ENCODE data around the gene CACNG1. TPM values are rescaled to one million over a fixed set of nuclear protein-coding genes. Genes with fewer than 3 reads are reported as not detected.
"Not testable (repeated sequence)": the region's sequence is repeated elsewhere in the genome, so short reads cannot be mapped to it uniquely, and the experiment has no call there.

Gene CACNG1
- total RNA-seq, 1 experiment from 2014 or later, result not detected

- BruUV-seq (replicated peaks), result no TSS peak
- H3K4me1 ChIP-seq (ENCODE audit: insufficient read depth, low read length, poor library complexity, severe bottlenecking), result no peaks in the 10 kb centered on the region
- H3K9me3 ChIP-seq (ENCODE audit: low read depth, low read length, poor library complexity, severe bottlenecking), result no peaks in the 10 kb centered on the region
- DNase-seq (ENCODE audit: low spot score), result no peak
- no peaks in the 10 kb centered on the region for H3K27me3 ChIP-seq (replicated peaks; ENCODE audit: insufficient read depth, low read depth, low read length, poor library complexity)
- H3K27ac ChIP-seq (ENCODE audit: low read depth, low read length, poor library complexity, severe bottlenecking), result no peak overlapping the region
- no peak overlapping the region for H3K4me3 ChIP-seq (ENCODE audit: low read depth, low read length, poor library complexity, severe bottlenecking)
- intact Hi-C loops (cut with micrococcal nuclease; ENCODE audit: unreplicated experiment), result no loop called here
- POLR2A ChIA-PET (ENCODE audit: low non-redundant PET), result interaction anchor here (0.5 kb wide), 1 partner anchor 166 kb away, joined by 3 read pairs; no protein-coding TSS in a partner anchor
- TF ChIP-seq EZH2 (IDR thresholded peaks at IDR 0.05; ENCODE audit: borderline replicate concordance, low read depth, low read length, poor library complexity, severe bottlenecking), result no peak
- TF ChIP-seq CTCF (conservative IDR thresholded peaks at IDR 0.05; ENCODE audit: low read depth, low read length), result no peak
- no peaks in the 10 kb centered on the region for H3K36me3 ChIP-seq (ENCODE audit: insufficient read depth, low read length, poor library complexity, severe bottlenecking)
- CTCF ChIA-PET, result no interaction called here
These were observed 8.9 kb upstream of the CACNG1 start for GRCh38 chr17:67035131-67036083.

GRCh38 chr17:67038861-67039365 is 5.4 kb upstream of the CACNG1 start:
- no peaks in the 10 kb centered on the region for H3K27me3 ChIP-seq (replicated peaks; ENCODE audit: insufficient read depth, low read depth, low read length, poor library complexity)
- intact Hi-C loops (cut with micrococcal nuclease; ENCODE audit: unreplicated experiment), result no loop called here
- no TSS peak for BruUV-seq (replicated peaks)
- ChIA-PET POLR2A (ENCODE audit: low non-redundant PET) (no interaction called here), CTCF (no interaction called here)
- no peaks in the 10 kb centered on the region for H3K9me3 ChIP-seq (ENCODE audit: low read depth, low read length, poor library complexity, severe bottlenecking)
- DNase-seq (ENCODE audit: low spot score), result no peak
- no peaks in the 10 kb centered on the region for H3K36me3 ChIP-seq (ENCODE audit: insufficient read depth, low read length, poor library complexity, severe bottlenecking)
- no peak overlapping the region for H3K27ac ChIP-seq (ENCODE audit: low read depth, low read length, poor library complexity, severe bottlenecking)
- TF ChIP-seq EZH2 (IDR thresholded peaks at IDR 0.05; ENCODE audit: borderline replicate concordance, low read depth, low read length, poor library complexity, severe bottlenecking), result no peak
- TF ChIP-seq CTCF (conservative IDR thresholded peaks at IDR 0.05; ENCODE audit: low read depth, low read length), result no peak
- no peak overlapping the region for H3K4me3 ChIP-seq (ENCODE audit: low read depth, low read length, poor library complexity, severe bottlenecking)
- no peaks in the 10 kb centered on the region for H3K4me1 ChIP-seq (ENCODE audit: insufficient read depth, low read length, poor library complexity, severe bottlenecking)

GRCh38 chr17:67040652-67041051 is 3.7 kb upstream of the CACNG1 start:
- ChIA-PET POLR2A (ENCODE audit: low non-redundant PET) (no interaction called here), CTCF (no interaction called here)
- Histone ChIP-seq H3K27me3 (replicated peaks; ENCODE audit: insufficient read depth, low read depth, low read length, poor library complexity) (no peaks in the 10 kb centered on the region), H3K9me3 (ENCODE audit: low read depth, low read length, poor library complexity, severe bottlenecking) (no peaks in the 10 kb centered on the region), H3K4me3 (ENCODE audit: low read depth, low read length, poor library complexity, severe bottlenecking) (no peak overlapping the region), H3K4me1 (ENCODE audit: insufficient read depth, low read length, poor library complexity, severe bottlenecking) (no peaks in the 10 kb centered on the region), H3K27ac (ENCODE audit: low read depth, low read length, poor library complexity, severe bottlenecking) (no peak overlapping the region), H3K36me3 (ENCODE audit: insufficient read depth, low read length, poor library complexity, severe bottlenecking) (no peaks in the 10 kb centered on the region)
- intact Hi-C loops (cut with micrococcal nuclease; ENCODE audit: unreplicated experiment), result no loop called here
- TF ChIP-seq CTCF (conservative IDR thresholded peaks at IDR 0.05; ENCODE audit: low read depth, low read length), result no peak
- TF ChIP-seq EZH2 (IDR thresholded peaks at IDR 0.05; ENCODE audit: borderline replicate concordance, low read depth, low read length, poor library complexity, severe bottlenecking), result no peak
- no TSS peak for BruUV-seq (replicated peaks)
- DNase-seq (ENCODE audit: low spot score), result no peak

GRCh38 chr17:67041119-67041518 is 3.2 kb upstream of the CACNG1 start:
- H3K27me3 ChIP-seq (replicated peaks; ENCODE audit: insufficient read depth, low read depth, low read length, poor library complexity); DNase-seq (ENCODE audit: low spot score); H3K4me3 ChIP-seq (ENCODE audit: low read depth, low read length, poor library complexity, severe bottlenecking); H3K9me3 ChIP-seq (ENCODE audit: low read depth, low read length, poor library complexity, severe bottlenecking); H3K4me1 ChIP-seq (ENCODE audit: insufficient read depth, low read length, poor library complexity, severe bottlenecking); H3K36me3 ChIP-seq (ENCODE audit: insufficient read depth, low read length, poor library complexity, severe bottlenecking); intact Hi-C loops (cut with micrococcal nuclease; ENCODE audit: unreplicated experiment); POLR2A ChIA-PET (ENCODE audit: low non-redundant PET); BruUV-seq (replicated peaks); CTCF ChIA-PET; H3K27ac ChIP-seq (ENCODE audit: low read depth, low read length, poor library complexity, severe bottlenecking): not testable (repeated sequence)
